Activated CD4-positive, alpha-beta T cell treated with anti-CD3 and anti-CD28 coated beads for 36 hours (primary cell): ENCODE measurements around the gene NKAIN4. TPM values are rescaled to one million over a fixed set of nuclear protein-coding genes. Genes with fewer than 3 reads are reported as not detected.

Experiments
- ATAC-seq: fragments of 200-7000 bp; cut with Tn5 transposase; one replicate; pipeline ENCODE4 v1.10.0; 2021; ENCODE audit warnings: mild to moderate bottlenecking, moderate library complexity
- CTCF ChIA-PET: fragments of 350-600 bp; sonication (Branson Sonifier 250); formaldehyde crosslinking; loops from one replicate; lab custom pipeline; 2021; ENCODE audit warnings: antibody characterized with exemption; lab: Charles Lee
- POLR2A ChIA-PET: fragments of 350-600 bp; sonication (Branson Sonifier 250); formaldehyde crosslinking; loops from one replicate; lab custom pipeline; 2021; ENCODE audit warnings: antibody characterized with exemption, inconsistent platforms; lab: Charles Lee
- DNase-seq: peaks from one replicate; pipeline ENCODE4 v3.0.0-alpha.2; 2020
- H3K27ac Mint-ChIP-seq: one replicate; pipeline ENCODE4 v1.8.0; 2021; ENCODE audit warnings: mixed read lengths
- H3K27me3 Mint-ChIP-seq: one replicate; pipeline ENCODE4 v1.8.0; 2021; ENCODE audit warnings: mixed read lengths
- H3K36me3 Mint-ChIP-seq: one replicate; pipeline ENCODE4 v1.8.0; 2021; ENCODE audit warnings: low read depth, mixed read lengths
- H3K4me1 Mint-ChIP-seq: one replicate; pipeline ENCODE4 v1.8.0; 2021; ENCODE audit warnings: mixed read lengths
- H3K4me3 Mint-ChIP-seq: one replicate; pipeline ENCODE4 v1.8.0; 2021; ENCODE audit warnings: mild to moderate bottlenecking, moderate library complexity, mixed read lengths
- H3K9me3 Mint-ChIP-seq: one replicate; pipeline ENCODE4 v1.8.0; 2021; ENCODE audit warnings: low read depth, mixed read lengths
- intact Hi-C, 2 experiments: fragments of 100-400 bp; cut with DNase I in 1 of 2; cut with micrococcal nuclease in 1 of 2; formaldehyde crosslinking; loops; one replicate each; pipeline versions ENCODE4 v1.14.2 to v1.15.1; 2022 to 2024; cut with DNase I, micrococcal nuclease
- total RNA-seq, 2 experiments: library from RNA; stranded (reverse); gene quantifications; one replicate each; pipeline ENCODE4 v1.2.3, GENCODE V29; 2021

Gene NKAIN4
- total RNA-seq, 2 experiments from 2014 or later, result not detected

DNA sequence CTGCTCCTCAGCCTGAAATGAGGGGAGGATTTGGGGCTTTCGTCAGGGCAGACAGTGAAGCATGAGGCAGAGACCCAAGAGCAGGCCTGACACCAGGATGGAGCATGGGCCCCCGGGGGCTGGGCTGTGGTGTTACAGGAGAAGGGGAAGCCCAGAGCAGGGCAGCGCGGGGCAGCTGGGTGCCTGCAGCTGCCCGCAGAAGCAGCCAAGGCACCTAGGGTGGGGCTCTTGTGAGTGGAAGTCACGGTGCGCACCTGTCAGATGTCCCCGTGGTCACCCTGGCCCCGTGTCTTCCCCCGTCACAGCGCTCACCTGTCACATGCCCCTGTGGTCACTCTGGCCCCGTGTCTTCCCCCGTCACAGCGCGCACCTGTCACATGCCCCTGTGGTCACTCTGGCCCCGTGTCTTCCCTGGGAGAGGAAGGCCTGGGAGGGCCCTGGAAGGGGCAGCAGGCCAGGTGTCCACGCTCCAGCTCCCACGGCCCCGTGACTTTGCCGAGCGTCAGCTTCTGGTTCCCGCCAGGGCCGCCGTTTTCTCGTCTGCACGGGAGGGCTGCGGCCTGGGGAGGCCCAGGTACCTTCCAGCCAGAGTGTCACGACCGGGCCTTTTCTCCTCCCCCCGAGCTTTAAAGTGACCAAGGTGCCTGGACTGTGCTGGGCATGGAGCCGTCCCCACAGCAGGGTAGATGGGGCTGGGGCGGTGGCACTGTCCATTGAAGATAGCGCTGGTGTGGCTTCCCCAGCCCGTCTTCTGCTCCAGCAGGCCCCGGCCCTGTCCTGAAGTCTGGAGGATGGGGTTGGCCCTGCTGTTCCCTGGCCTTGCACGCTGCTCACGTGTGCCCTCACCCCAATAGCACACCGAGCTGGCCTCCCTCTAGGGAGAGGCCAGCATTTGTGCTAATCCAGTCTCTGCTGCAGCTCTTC lies 27.7 kb upstream of the NKAIN4 start:
- ChIA-PET POLR2A (no interaction called here), CTCF (interaction anchor here (0.6 to 0.9 kb wide), 2 partner anchors 9 to 12 kb away, joined by 3 read pairs; no protein-coding TSS in a partner anchor)
- Mint-ChIP-seq H3K4me1 (peaks cover 3% of the 10 kb centered on the region), H3K9me3 (no peaks in the 10 kb centered on the region), H3K36me3 (peaks cover 16% of the 10 kb centered on the region), H3K4me3 (no peak overlapping the region), H3K27ac (no peak overlapping the region), H3K27me3 (no peaks in the 10 kb centered on the region)
- intact Hi-C loops, result no loop called here
- DNase-seq (no peak), ATAC-seq (no peak)

DNA sequence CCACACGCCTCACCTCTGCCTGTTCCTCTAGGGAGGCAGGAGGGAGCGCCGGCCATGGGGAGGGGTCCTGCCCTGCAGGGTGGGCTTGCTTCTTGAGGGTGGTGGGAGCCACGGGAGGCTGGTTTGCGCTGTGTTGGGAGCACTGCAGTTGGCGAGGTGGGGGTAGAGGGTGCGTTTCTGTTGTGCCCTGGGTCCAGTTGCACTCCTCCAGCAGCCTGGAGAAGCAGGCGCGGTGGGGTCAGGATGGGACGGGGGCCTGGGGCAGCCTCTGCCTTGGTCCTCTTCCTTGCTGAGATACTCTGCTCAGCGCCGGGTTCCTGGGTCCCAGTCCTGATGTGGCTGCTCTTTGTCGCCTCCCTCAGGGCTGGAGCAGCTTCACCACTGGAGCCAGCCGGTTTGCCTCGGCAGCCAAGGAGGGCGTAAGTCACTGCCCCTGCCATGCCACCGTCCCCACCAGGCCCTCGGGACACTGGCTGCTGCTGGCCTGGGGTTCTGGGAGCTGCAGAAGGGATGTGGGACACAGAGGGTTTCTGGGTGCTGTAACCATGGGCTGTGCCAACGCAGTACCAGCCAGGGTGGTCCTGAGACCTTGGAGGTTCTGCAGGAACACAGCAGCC lies 26.8 kb upstream of the NKAIN4 start:
- H3K4me3 Mint-ChIP-seq, result no peak overlapping the region
- ATAC-seq, result no peak
- CTCF ChIA-PET, result interaction anchor here (0.6 to 0.9 kb wide), 2 partner anchors 10 to 11 kb away, joined by 3 read pairs; no protein-coding TSS in a partner anchor

GRCh38 chr20:63280371-63280770 lies 26.1 kb upstream of the NKAIN4 start:
- H3K4me1 Mint-ChIP-seq, result peaks cover 4% of the 10 kb centered on the region
- no peaks in the 10 kb centered on the region for H3K9me3 Mint-ChIP-seq
- DNase-seq (no peak), ATAC-seq (no peak)
- no peak overlapping the region for H3K27ac Mint-ChIP-seq
- no peak overlapping the region for H3K4me3 Mint-ChIP-seq
- intact Hi-C loops, result no loop called here
- CTCF ChIA-PET, result no interaction called here
- no peaks in the 10 kb centered on the region for H3K27me3 Mint-ChIP-seq
- POLR2A ChIA-PET, result interaction anchor here (0.6 kb wide), 1 partner anchor 82 kb away, joined by 3 read pairs; no protein-coding TSS in a partner anchor
- peaks cover 10% of the 10 kb centered on the region for H3K36me3 Mint-ChIP-seq

More for the DNA sequence above, 26.8 kb upstream of the NKAIN4 start:
- Mint-ChIP-seq H3K27me3 (no peaks in the 10 kb centered on the region), H3K27ac (no peak overlapping the region), H3K4me1 (peaks cover 3% of the 10 kb centered on the region), H3K9me3 (no peaks in the 10 kb centered on the region), H3K36me3 (peaks cover 16% of the 10 kb centered on the region)
- DNase-seq, result peak; percentile 35
- POLR2A ChIA-PET, result interaction anchor here (0.6 kb wide), 1 partner anchor 83 kb away, joined by 3 read pairs; no protein-coding TSS in a partner anchor
- intact Hi-C loops, result no loop called here

- no peaks in the 10 kb centered on the region for H3K27me3 Mint-ChIP-seq
- intact Hi-C loops, result no loop called here
- H3K9me3 Mint-ChIP-seq, result no peaks in the 10 kb centered on the region
- no peak for ATAC-seq
- ChIA-PET CTCF (no interaction called here), POLR2A (no interaction called here)
- no peak overlapping the region for H3K4me3 Mint-ChIP-seq
- no peak overlapping the region for H3K27ac Mint-ChIP-seq
- no peak for DNase-seq
- peaks cover 9% of the 10 kb centered on the region for H3K4me1 Mint-ChIP-seq
- peaks cover 10% of the 10 kb centered on the region for H3K36me3 Mint-ChIP-seq
These were observed 25.7 kb upstream of the NKAIN4 start for GRCh38 chr20:63279931-63280330.

DNA sequence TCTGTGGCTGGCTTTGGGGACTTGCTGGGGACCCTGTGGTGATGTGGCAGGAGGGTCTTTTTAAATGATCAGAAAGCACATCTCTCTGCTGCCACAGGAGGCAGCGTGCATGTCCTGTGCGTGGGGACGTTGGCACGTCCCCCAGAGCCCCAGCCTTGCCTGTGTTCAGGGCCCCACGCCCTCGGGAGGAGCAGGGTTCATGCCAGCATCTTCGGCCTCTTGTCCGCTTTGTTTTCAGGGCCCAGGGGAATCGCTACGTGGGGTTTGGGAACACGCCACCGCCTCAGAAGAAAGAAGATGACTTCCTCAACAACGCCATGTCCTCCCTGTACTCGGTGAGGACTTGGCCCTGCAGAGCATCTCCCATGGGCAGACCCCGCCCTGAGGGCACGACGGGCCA lies 24.4 kb upstream of the NKAIN4 start:
- POLR2A ChIA-PET, result no interaction called here
- no peaks in the 10 kb centered on the region for H3K9me3 Mint-ChIP-seq
- peaks cover 17% of the 10 kb centered on the region for H3K4me1 Mint-ChIP-seq
- no peak for ATAC-seq
- no peak overlapping the region for H3K4me3 Mint-ChIP-seq
- no peak overlapping the region for H3K27ac Mint-ChIP-seq
- no peak for DNase-seq
- intact Hi-C loops, result no loop called here
- H3K36me3 Mint-ChIP-seq, result peaks cover 13% of the 10 kb centered on the region
- CTCF ChIA-PET, result no interaction called here
- H3K27me3 Mint-ChIP-seq, result no peaks in the 10 kb centered on the region

DNA sequence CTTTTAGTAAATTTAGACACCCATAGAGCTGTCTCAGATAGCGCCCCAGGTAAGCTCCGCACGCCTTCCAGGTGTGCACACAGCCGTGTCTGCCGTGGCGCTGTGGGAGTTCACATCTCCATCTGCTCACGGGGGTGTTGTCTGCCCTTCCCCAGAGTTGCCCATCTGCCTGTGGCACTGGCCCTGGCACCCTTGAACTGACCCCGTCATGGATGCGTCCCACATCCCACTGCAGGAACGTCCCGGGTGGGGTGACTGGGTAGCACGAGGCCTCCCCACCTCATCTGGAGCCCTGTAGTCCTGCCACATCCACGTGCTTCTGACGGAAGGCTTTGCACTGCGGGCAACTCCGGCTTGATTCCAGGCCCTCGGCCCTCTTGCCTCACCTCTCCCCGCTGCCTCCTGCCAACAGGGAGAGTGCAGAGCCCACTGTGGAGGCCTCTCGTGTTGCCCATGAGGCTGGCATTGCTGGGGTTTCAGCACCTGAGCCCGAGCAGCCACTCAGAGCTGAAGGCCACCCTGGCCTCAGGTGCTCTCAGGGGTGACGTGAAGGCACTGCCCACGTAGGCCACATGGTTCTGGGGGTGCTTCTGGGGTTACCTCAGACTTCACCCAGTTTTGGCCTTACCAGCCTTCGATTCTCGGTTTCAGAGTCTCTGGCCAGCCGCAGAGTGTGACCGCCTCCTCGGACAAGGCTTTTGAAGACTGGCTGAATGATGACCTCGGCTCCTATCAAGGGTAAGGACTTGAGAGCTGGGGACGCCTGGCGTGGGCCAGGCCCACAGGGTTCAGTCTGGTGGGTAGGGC lies 23.4 kb upstream of the NKAIN4 start:
- ChIA-PET POLR2A (no interaction called here), CTCF (interaction anchor here (0.6 kb wide), 1 partner anchor 34 kb away, joined by 5 read pairs; no protein-coding TSS in a partner anchor)
- Mint-ChIP-seq H3K4me3 (no peak overlapping the region), H3K36me3 (peaks cover 13% of the 10 kb centered on the region), H3K27ac (no peak overlapping the region), H3K9me3 (no peaks in the 10 kb centered on the region), H3K27me3 (no peaks in the 10 kb centered on the region), H3K4me1 (peaks cover 20% of the 10 kb centered on the region)
- ATAC-seq (no peak), DNase-seq (no peak)
- intact Hi-C loops, result no loop called here

GRCh38 chr20:63276956-63277355 lies 22.7 kb upstream of the NKAIN4 start:
- Mint-ChIP-seq H3K9me3 (no peaks in the 10 kb centered on the region), H3K4me3 (no peak overlapping the region), H3K4me1 (peaks cover 20% of the 10 kb centered on the region), H3K27ac (no peak overlapping the region), H3K36me3 (peaks cover 10% of the 10 kb centered on the region), H3K27me3 (no peaks in the 10 kb centered on the region)
- no peak for DNase-seq
- intact Hi-C loops, result no loop called here
- ATAC-seq, result no peak
- CTCF ChIA-PET, result interaction anchor here (0.6 to 1.3 kb wide), 2 partner anchors 34 to 54 kb away, joined by 3 to 5 read pairs; no protein-coding TSS in a partner anchor
- POLR2A ChIA-PET, result interaction anchor here (0.6 kb wide), 1 partner anchor 918 kb away, joined by 3 read pairs; no protein-coding TSS in a partner anchor

DNA sequence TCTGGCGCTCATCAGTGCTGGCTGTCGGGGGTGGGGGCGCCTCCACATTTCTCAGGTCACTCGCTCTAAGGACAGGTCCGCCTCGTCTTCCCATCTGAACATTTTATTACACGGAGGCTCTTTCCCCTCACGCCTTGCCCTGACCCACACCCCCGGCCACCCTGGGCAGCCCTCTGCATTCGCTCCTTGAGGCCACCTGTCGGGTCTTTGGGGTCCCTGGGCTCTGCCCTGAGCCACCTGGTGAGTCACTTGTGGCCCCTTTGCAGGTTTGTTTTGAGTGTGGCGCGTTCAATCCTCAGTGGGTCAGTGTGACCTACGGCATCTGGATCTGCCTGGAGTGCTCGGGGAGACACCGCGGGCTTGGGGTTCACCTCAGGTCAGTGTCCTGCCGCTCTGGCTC lies 21.6 kb upstream of the NKAIN4 start:
- POLR2A ChIA-PET, result no interaction called here
- no peak for ATAC-seq
- H3K4me3 Mint-ChIP-seq, result no peak overlapping the region
- no peak overlapping the region for H3K27ac Mint-ChIP-seq
- no peak for DNase-seq
- no peaks in the 10 kb centered on the region for H3K9me3 Mint-ChIP-seq
- CTCF ChIA-PET, result interaction anchor here (1.3 kb wide), 1 partner anchor 53 kb away, joined by 3 read pairs; no protein-coding TSS in a partner anchor
- intact Hi-C loops, result no loop called here
- H3K36me3 Mint-ChIP-seq, result peaks cover 10% of the 10 kb centered on the region
- H3K27me3 Mint-ChIP-seq, result no peaks in the 10 kb centered on the region
- peaks cover 25% of the 10 kb centered on the region for H3K4me1 Mint-ChIP-seq

GRCh38 chr20:63274381-63275228 lies 20.3 kb upstream of the NKAIN4 start:
- Mint-ChIP-seq H3K27ac (no peak overlapping the region), H3K4me3 (peak overlapping the region; percentile 36), H3K36me3 (peaks cover 10% of the 10 kb centered on the region), H3K4me1 (peaks cover 27% of the 10 kb centered on the region), H3K9me3 (no peaks in the 10 kb centered on the region), H3K27me3 (no peaks in the 10 kb centered on the region)
- intact Hi-C loops, result loop anchor here in 1 of 2 experiments (5.0 kb wide), 3 partner anchors 248 to 972 kb away; partner anchors contain the start of genes ADRM1, DIDO1 and PPDPF
- POLR2A ChIA-PET, result no interaction called here
- DNase-seq (no peak), ATAC-seq (no peak)
- CTCF ChIA-PET, result interaction anchor here (0.8 kb wide), 1 partner anchor 25 kb away, joined by 3 read pairs; no protein-coding TSS in a partner anchor
